ENCODE results near the gene MUSK. TPM values are rescaled to one million over a fixed set of nuclear protein-coding genes. Genes with fewer than 3 reads are reported as not detected.
A peak's percentile ranks its signal among the peaks of the same experiment; 100 is the strongest.
"Not testable (repeated sequence)": the region's sequence is repeated elsewhere in the genome, so short reads cannot be mapped to it uniquely, and the experiment has no call there.

Gene MUSK
- total RNA-seq, 1 donor from 2014 or later, result under 0.01 TPM

DNA sequence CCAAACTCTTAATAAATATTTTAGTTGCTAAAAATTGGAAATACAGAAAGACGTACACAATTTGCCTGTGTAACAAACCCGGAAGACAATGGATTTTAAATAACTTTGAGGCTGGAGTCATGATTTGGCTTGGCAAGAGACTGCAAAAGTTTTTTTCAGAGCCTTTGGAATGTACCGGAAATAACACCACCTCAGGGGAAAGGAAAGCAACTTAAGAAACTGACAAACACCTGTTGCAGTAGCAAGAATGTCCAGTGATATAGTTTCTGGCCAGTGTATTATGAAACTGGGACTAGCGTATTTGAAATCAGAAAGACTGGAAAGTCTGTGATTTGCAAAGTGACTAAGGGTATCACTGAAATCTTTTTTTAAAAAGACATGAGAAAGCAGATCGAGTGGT is 842 bp downstream of the MUSK start:
- DNase-seq (ENCODE audit: low read depth) (peak; percentile 69), FAIRE-seq (no peak)

DNA sequence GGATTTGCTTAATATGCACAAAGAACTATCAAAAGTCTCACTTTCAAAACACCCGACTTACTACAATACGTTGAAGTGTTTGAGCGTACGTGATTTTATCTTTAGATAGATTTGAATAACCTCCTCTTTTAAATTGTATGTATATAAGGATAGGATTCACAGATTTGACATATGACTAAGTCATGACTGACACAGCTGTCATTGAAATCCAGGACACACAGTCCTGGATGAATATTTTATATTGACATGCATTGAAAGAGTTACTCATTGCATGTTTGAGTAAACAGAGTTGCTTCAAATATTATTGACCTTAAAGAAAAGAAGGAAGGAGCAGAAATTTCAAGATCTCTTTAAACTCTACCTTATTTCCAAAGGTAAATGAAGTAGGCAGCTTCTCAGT is 3.3 kb downstream of the MUSK start:
- no peak overlapping the region for H3K4me3 ChIP-seq (ENCODE audit: low read depth, low read length)
- TF ChIP-seq, protein P1, sequence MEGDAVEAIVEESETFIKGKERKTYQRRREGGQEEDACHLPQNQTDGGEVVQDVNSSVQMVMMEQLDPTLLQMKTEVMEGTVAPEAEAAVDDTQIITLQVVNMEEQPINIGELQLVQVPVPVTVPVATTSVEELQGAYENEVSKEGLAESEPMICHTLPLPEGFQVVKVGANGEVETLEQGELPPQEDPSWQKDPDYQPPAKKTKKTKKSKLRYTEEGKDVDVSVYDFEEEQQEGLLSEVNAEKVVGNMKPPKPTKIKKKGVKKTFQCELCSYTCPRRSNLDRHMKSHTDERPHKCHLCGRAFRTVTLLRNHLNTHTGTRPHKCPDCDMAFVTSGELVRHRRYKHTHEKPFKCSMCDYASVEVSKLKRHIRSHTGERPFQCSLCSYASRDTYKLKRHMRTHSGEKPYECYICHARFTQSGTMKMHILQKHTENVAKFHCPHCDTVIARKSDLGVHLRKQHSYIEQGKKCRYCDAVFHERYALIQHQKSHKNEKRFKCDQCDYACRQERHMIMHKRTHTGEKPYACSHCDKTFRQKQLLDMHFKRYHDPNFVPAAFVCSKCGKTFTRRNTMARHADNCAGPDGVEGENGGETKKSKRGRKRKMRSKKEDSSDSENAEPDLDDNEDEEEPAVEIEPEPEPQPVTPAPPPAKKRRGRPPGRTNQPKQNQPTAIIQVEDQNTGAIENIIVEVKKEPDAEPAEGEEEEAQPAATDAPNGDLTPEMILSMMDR (IDR thresholded peaks at IDR 0.05; ENCODE audit: insufficient read depth, low read length, severe bottlenecking), result no peak
- H3K27me3 ChIP-seq (ENCODE audit: control insufficient read depth, insufficient read depth, low read length), result no peaks in the 10 kb centered on the region
- DNase-seq (ENCODE audit: low read depth), result peak; percentile 70
- H3K36me3 ChIP-seq (ENCODE audit: control insufficient read depth, insufficient read depth, low read length), result no peaks in the 10 kb centered on the region
- no peak for FAIRE-seq

More for the DNA sequence above, 842 bp downstream of the MUSK start:
- Histone ChIP-seq H3K27me3 (ENCODE audit: control insufficient read depth, insufficient read depth, low read length) (no peaks in the 10 kb centered on the region), H3K36me3 (ENCODE audit: control insufficient read depth, insufficient read depth, low read length) (no peaks in the 10 kb centered on the region), H3K4me3 (ENCODE audit: low read depth, low read length) (no peak overlapping the region)
- TF ChIP-seq, protein P1 (IDR thresholded peaks at IDR 0.05; ENCODE audit: insufficient read depth, low read length, severe bottlenecking), result no peak

DNA sequence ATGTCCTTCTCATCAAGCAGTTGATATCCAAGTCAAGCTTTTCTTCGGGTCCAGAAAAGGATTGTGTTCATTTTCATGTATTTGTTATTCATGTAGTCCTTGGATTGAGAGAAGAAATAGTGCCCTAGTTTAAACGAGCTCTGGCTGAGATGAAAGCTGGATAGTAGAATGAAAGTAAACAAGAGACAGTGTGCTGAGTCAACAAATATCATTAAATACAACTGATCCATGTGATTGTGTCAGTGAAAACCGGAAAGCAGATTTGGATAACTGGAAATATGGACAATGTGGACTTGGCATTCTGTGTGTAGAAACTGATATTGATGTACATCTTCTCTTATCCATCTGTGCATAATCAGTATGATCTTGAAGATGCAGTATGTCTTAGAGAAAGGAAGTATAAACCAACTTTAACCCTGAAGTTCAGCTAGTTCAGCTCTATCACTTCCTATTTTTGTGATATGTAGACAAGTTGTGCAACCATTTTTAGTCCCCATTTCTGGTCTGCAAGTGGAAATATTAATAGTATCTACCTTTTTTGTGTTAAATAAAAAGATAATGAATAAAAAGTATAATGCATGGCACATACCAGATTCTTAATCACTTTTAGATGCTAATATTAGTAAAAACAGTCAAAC is 4.4 kb downstream of the MUSK start:
- FAIRE-seq, result no peak
- H3K4me3 ChIP-seq (ENCODE audit: low read depth, low read length), result no peak overlapping the region
- no peaks in the 10 kb centered on the region for H3K27me3 ChIP-seq (ENCODE audit: control insufficient read depth, insufficient read depth, low read length)
- H3K36me3 ChIP-seq (ENCODE audit: control insufficient read depth, insufficient read depth, low read length), result no peaks in the 10 kb centered on the region
- no peak for DNase-seq (ENCODE audit: low read depth)
- TF ChIP-seq, protein P1 (IDR thresholded peaks at IDR 0.05; ENCODE audit: insufficient read depth, low read length, severe bottlenecking), result no peak

DNA sequence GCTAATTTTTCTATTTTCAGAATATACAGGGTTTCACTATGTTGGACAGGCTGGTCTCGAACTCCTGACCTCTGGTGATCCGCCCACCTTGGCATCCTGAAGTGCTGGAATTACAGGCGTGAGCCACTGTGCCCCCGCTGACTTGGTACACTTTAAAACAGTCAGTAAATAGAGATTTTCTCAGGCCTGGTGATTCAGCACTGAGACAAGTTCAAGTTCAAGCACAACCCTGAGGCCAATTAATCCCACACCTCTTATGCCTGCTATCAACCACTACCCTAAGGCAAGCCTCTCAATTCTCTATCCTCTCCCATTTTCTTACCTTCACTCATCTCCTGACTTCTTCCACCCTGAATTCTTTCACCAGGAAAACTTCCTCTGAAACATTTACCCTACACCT is 18.9 kb downstream of the MUSK start:
- no peaks in the 10 kb centered on the region for H3K36me3 ChIP-seq (ENCODE audit: control insufficient read depth, insufficient read depth, low read length)
- no peak for FAIRE-seq
- no peaks in the 10 kb centered on the region for H3K27me3 ChIP-seq (ENCODE audit: control insufficient read depth, insufficient read depth, low read length)
- H3K4me3 ChIP-seq (ENCODE audit: low read depth, low read length), result no peak overlapping the region
- peak; percentile 69 for DNase-seq (ENCODE audit: low read depth)
- TF ChIP-seq, protein P1 (IDR thresholded peaks at IDR 0.05; ENCODE audit: insufficient read depth, low read length, severe bottlenecking), result no peak

DNA sequence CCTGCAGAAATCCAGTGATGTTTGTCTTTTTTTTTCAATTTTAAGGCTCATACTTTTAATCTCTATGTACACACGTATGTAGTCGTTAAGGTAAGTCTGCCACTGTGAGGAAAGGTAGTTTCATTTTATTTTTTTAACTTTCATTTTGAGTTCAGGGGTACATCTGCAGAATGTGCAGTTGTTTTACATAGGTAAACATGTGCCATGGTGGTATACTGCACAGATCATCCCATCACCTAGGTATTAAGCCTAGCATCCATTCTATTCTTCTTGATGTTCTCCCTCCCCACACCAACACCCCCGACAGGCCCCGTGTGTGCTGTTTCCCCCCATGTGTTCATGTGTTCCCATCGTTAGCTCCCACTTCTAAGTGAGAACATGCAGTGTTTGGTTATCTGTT is 19.7 kb downstream of the MUSK start:
- TF ChIP-seq, protein P1 (IDR thresholded peaks at IDR 0.05; ENCODE audit: insufficient read depth, low read length, severe bottlenecking), result no peak
- Histone ChIP-seq H3K4me3 (ENCODE audit: low read depth, low read length) (no peak overlapping the region), H3K36me3 (ENCODE audit: control insufficient read depth, insufficient read depth, low read length) (no peaks in the 10 kb centered on the region), H3K27me3 (ENCODE audit: control insufficient read depth, insufficient read depth, low read length) (no peaks in the 10 kb centered on the region)
- DNase-seq (ENCODE audit: low read depth), result no peak
- FAIRE-seq, result no peak

DNA sequence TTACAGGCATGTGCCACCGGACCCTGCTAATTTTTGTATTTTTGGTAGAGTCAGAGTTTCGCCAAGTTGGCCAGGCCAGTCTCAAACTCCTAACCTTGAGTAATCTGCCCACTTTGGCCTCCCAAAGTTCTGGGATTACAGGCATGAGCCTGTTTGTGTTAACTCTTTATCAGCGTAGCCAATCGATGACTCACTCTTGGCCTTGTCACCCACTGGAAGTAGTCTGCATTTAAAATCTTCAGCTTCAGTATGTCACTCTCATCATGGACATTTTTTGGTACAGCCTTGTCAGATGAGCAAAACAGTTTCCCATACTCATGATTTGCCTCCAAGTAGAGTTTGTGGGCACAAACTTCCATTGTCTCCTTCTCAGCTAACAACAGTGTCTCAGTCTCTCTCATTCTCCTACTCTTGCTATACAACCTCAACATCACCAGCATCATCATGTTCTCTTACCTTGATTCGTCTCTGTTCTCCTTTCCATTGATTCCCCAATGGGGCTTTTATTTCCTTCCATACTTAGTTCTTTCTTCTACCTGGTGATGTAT is 22.5 kb downstream of the MUSK start:
- H3K27me3 ChIP-seq (ENCODE audit: control insufficient read depth, insufficient read depth, low read length), result no peaks in the 10 kb centered on the region
- DNase-seq (ENCODE audit: low read depth) (peak; percentile 44), FAIRE-seq (no peak)
- H3K4me3 ChIP-seq (ENCODE audit: low read depth, low read length), result no peak overlapping the region
- H3K36me3 ChIP-seq (ENCODE audit: control insufficient read depth, insufficient read depth, low read length), result no peaks in the 10 kb centered on the region
- TF ChIP-seq, protein P1 (IDR thresholded peaks at IDR 0.05; ENCODE audit: insufficient read depth, low read length, severe bottlenecking), result no peak

DNA sequence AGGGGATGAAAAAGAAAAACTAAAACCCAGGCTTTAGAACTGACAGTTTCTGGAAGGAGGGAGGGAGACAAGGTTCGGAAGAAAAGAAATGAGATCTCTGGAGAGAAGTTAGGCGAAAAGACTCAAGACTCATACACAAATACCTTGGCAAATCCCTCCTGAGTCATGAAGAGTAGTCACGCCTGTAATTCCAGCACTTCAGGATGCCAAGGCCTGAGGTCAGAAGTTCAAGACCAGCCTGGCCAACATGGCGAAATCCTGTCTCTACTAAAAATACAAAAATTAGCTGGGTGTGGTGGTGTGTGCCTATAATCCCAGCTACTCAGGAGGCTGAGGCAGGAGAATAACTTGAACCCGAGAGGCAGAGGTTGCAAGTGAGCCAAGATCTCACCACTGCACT is 27.3 kb downstream of the MUSK start:
- not testable (repeated sequence) for H3K27me3 ChIP-seq (ENCODE audit: control insufficient read depth, insufficient read depth, low read length); FAIRE-seq; H3K36me3 ChIP-seq (ENCODE audit: control insufficient read depth, insufficient read depth, low read length); H3K4me3 ChIP-seq (ENCODE audit: low read depth, low read length)
- peak; percentile 58 for DNase-seq (ENCODE audit: low read depth)
